Measurements from ENCODE around the gene ABCA10. TPM values are rescaled to one million over a fixed set of nuclear protein-coding genes. Genes with fewer than 3 reads are reported as not detected.
"Not testable (repeated sequence)": the region's sequence is repeated elsewhere in the genome, so short reads cannot be mapped to it uniquely, and the experiment has no call there.

ABCA10 gene
- polyA plus RNA-seq, 3 donors from 2014 or later, result 0.49 to 1.4 TPM; not detected in 1

DNA sequence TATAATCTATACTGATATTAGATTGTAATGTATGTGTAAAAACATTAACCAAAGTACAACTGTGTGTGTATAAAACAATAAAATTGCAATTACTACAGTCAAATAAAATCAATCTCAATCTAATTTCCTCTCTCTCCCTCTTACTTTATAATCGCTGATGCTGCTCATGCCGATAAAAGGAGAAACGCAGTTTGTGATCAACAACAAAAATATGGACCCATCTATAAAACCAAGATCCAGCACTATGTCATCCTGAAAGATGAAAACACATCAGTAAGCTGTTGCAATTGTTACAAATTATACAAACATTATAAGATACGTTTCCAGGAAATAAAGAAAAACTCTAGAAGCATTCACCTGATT is 53.4 kb downstream of the ABCA10 start:
- H3K36me3 Mint-ChIP-seq, result peaks cover 3 to 21% (median 13%) of the 10 kb centered on the region in 3 donors
- H3K27ac Mint-ChIP-seq, result no peak overlapping the region
- no peak overlapping the region for H3K4me3 Mint-ChIP-seq
- no peaks in the 10 kb centered on the region for H3K4me1 Mint-ChIP-seq
- no peaks in the 10 kb centered on the region for H3K9me3 Mint-ChIP-seq
- H3K27me3 Mint-ChIP-seq (ENCODE audit: low read depth in 3 of 3), result peaks cover 0 to 3% (median 0%) of the 10 kb centered on the region in 3 donors
- no peak for DNase-seq

DNA sequence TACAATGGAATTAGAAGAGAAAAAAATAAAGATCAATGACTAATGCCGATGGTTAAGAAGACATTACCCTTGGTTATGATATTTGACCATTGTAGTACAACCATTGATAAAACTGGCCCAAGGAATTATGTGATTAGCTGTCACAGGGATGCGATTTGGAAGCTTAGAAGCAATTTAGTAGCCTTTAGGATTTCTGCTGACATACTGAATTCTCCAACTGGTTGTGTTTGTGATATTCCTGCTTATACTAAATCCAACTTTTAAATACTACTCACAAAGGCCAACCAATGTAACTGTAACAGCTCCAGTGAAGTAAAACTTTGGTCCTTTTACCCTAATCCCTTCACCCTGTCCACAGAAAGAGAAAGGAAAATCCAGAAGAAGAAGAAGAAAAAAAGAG is 55.5 kb downstream of the ABCA10 start:
- peaks cover 3 to 25% (median 13%) of the 10 kb centered on the region in 3 donors for H3K36me3 Mint-ChIP-seq
- peaks cover 0 to 3% (median 2%) of the 10 kb centered on the region in 3 donors for H3K27me3 Mint-ChIP-seq (ENCODE audit: low read depth in 3 of 3)
- no peak for DNase-seq
- H3K27ac Mint-ChIP-seq, result no peak overlapping the region
- no peaks in the 10 kb centered on the region for H3K4me1 Mint-ChIP-seq
- peaks cover 0 to 5% (median 0%) of the 10 kb centered on the region in 6 donors for H3K9me3 Mint-ChIP-seq
- H3K4me3 Mint-ChIP-seq, result no peak overlapping the region

DNA sequence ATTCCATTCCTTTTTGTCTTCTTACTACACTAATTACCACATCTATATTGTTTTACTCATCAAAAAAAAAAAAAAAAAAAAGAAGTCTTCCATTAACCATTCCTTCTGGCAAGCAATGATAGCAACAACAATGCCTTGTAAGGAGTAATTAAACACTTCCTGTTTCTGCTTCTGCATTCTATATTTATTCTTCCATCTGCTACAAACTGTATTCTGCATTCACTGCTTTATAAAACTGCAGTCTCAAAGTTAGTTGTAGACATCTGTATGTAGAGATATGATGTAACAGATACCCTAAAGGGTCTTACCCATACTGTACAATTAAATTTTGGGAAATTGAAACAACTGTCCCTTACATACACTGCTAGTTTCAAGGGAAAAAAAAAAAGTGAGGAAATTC is 58.2 kb downstream of the ABCA10 start:
- Mint-ChIP-seq H3K9me3 (peaks cover 0 to 5% (median 0%) of the 10 kb centered on the region in 6 donors), H3K27ac (no peak overlapping the region), H3K4me3 (no peak overlapping the region), H3K27me3 (ENCODE audit: low read depth in 3 of 3) (peaks cover 0 to 6% (median 2%) of the 10 kb centered on the region in 3 donors), H3K36me3 (peaks cover 3 to 26% (median 20%) of the 10 kb centered on the region in 3 donors), H3K4me1 (no peaks in the 10 kb centered on the region)
- no peak for DNase-seq

DNA sequence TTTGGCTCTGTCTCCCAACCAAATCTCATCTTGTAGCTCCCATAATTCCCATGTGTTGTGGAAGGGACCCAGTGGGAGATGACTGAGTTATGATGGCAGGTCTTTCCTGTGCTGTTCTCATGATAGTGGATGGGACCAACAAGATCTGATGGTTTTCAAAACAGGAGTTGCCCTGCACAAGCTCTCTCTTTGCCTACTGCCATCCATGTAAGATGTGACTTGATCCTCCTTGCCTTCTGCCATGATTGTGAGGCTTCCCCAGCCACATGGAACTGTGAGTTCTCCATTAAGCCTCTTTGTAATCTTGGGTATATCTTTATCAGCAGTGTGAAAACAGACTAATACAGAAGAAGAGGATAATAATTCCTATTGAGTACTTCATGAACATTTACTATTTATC is 60.0 kb downstream of the ABCA10 start:
- peaks cover 4 to 19% (median 13%) of the 10 kb centered on the region in 3 donors for H3K36me3 Mint-ChIP-seq
- H3K27me3 Mint-ChIP-seq (ENCODE audit: low read depth in 3 of 3); H3K9me3 Mint-ChIP-seq; DNase-seq; H3K4me3 Mint-ChIP-seq; H3K4me1 Mint-ChIP-seq; H3K27ac Mint-ChIP-seq: not testable (repeated sequence)

DNA sequence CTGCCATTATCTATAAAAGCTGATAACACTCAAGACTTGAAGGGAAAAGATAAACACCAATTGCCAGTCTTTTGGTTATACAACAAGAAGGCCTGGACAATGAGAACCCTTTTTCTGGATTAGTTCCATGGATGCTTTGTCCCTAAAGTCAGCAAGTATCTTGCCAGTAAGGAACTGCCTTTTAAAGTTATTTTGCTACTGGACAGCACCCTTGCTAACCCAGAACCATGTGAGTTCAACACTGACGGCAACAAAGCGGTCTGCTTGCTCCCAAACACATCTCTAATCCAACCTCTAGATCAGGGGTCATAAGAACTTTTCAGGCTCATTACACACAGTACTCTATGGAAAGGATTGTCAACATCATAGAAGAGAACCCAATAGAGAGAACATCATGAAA is 61.7 kb downstream of the ABCA10 start:
- H3K27ac Mint-ChIP-seq, result no peak overlapping the region
- H3K36me3 Mint-ChIP-seq, result peaks cover 4 to 14% (median 8%) of the 10 kb centered on the region in 3 donors
- DNase-seq, result no peak
- no peaks in the 10 kb centered on the region for H3K4me1 Mint-ChIP-seq
- peaks cover 0 to 6% (median 2%) of the 10 kb centered on the region in 3 donors for H3K27me3 Mint-ChIP-seq (ENCODE audit: low read depth in 3 of 3)
- no peak overlapping the region for H3K4me3 Mint-ChIP-seq
- H3K9me3 Mint-ChIP-seq, result peaks cover 0 to 5% (median 0%) of the 10 kb centered on the region in 6 donors

DNA sequence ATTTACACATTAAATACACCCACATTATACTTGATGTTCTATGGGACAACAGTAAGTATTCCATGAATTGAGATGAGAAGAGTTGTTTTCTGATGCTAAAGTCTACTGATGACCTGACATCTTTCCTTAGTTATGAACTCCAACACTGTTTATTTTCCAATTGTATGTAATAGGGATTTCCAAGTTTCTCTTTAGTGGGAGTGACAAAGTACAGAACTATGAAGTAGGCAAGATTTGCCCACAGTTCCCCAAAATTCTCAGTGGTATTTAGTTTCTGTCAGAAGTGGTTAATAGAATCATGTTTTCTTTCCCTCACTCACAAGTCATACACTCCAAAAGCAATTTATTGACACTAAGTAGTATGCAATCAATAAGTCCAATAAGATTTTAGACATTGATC is 64.4 kb downstream of the ABCA10 start:
- H3K27ac Mint-ChIP-seq, result no peak overlapping the region
- H3K27me3 Mint-ChIP-seq (ENCODE audit: low read depth in 3 of 3), result peaks cover 0 to 4% (median 2%) of the 10 kb centered on the region in 3 donors
- no peaks in the 10 kb centered on the region for H3K4me1 Mint-ChIP-seq
- peaks cover 4 to 14% (median 11%) of the 10 kb centered on the region in 3 donors for H3K36me3 Mint-ChIP-seq
- no peak overlapping the region for H3K4me3 Mint-ChIP-seq
- H3K9me3 Mint-ChIP-seq, result peaks cover 0 to 7% (median 0%) of the 10 kb centered on the region in 6 donors
- no peak for DNase-seq

DNA sequence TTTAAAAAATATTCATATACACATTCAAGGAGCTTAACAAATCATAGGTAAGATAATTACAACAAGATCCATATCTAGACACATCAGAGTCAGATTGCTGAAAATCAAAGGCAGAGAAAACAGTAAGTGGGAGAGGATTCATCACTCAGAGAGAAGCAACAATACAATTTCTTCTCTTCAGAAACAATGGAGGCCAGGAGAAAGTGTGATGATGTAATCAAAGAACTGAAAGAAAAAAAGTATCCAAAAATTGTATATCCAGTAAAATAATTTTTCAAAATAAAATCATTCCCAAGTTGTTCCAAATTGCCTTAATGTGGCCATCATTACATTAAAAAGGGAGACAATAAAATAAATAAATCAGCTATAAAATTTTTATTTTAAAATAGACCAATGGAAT is 69.2 kb downstream of the ABCA10 start:
- peaks cover 0 to 2% (median 0%) of the 10 kb centered on the region in 6 donors for H3K9me3 Mint-ChIP-seq
- H3K4me3 Mint-ChIP-seq, result no peak overlapping the region
- no peak overlapping the region for H3K27ac Mint-ChIP-seq
- no peak for DNase-seq
- H3K4me1 Mint-ChIP-seq, result no peaks in the 10 kb centered on the region
- H3K36me3 Mint-ChIP-seq, result peaks cover 11 to 19% (median 18%) of the 10 kb centered on the region in 3 donors
- peaks cover 0 to 2% (median 0%) of the 10 kb centered on the region in 3 donors for H3K27me3 Mint-ChIP-seq (ENCODE audit: low read depth in 3 of 3)

DNA sequence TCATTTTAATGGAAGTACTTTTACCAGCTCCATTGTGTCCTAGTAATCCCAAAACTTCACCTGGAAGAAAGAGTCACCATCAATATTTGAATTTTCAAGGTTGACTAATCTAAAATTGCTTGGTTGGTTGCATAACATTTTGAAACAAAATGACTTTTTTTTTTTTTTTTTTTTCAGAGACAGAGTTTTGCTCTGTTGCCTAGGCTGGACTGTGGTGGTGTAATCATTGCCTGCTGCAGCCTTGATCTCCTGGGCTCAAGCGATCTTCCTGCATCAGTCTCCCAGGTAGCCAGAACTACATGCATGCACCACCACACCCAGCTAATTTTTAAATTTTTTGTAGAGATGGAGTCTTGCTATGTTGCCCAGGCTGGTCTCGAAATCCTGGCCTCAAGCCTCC is 74.4 kb downstream of the ABCA10 start:
- H3K27ac Mint-ChIP-seq, result no peak overlapping the region
- peaks cover 33 to 36% (median 33%) of the 10 kb centered on the region in 3 donors for H3K36me3 Mint-ChIP-seq
- H3K4me1 Mint-ChIP-seq, result no peaks in the 10 kb centered on the region
- DNase-seq, result no peak
- H3K9me3 Mint-ChIP-seq, result peaks cover 0 to 1% (median 0%) of the 10 kb centered on the region in 6 donors
- peaks cover 0 to 2% (median 2%) of the 10 kb centered on the region in 3 donors for H3K27me3 Mint-ChIP-seq (ENCODE audit: low read depth in 3 of 3)
- no peak overlapping the region for H3K4me3 Mint-ChIP-seq

DNA sequence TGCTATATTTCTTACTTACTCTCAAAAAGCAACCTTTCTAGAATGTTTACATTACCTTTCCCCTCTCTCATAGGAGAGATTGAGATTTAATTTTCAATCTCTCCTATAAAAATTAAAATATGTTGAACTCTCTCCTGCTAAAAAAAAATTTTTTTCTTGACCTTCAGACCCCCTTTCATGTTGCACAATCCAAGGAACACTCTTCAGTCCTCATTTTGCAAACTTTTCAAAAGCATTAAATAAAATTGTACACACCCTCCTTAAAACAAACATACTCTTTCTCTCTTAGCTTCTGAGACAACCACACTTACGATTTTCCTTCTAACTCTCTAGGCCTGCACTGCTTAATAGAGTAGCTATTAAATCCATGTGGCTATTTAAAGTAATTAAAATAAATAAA is 78.3 kb downstream of the ABCA10 start:
- Mint-ChIP-seq H3K36me3 (peaks cover 24 to 39% (median 36%) of the 10 kb centered on the region in 3 donors), H3K27me3 (ENCODE audit: low read depth in 3 of 3) (peaks cover 0 to 2% (median 2%) of the 10 kb centered on the region in 3 donors), H3K9me3 (peaks cover 0 to 1% (median 0%) of the 10 kb centered on the region in 6 donors), H3K4me3 (no peak overlapping the region), H3K27ac (no peak overlapping the region), H3K4me1 (no peaks in the 10 kb centered on the region)
- no peak for DNase-seq

DNA sequence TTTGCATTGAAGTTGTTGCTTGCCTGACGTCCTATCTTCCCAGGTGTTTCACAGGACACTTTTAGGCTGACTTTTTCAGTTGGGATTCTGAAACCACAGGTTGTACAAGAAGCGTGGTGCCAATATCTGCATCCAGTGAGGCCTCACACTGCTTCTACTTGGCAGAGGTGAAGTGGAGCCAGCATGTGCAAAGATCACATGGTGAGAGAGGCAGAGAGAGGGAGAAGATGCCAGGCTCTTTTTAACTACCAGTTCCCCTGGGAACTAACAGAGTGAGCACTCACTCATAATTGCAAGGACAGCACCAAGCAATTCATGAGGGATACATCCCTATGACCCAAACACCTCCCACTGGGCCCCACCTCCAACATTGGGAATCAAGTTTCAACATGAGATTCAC is 81.2 kb downstream of the ABCA10 start:
- no peak for DNase-seq
- Mint-ChIP-seq H3K27ac (no peak overlapping the region), H3K27me3 (ENCODE audit: low read depth in 3 of 3) (peaks cover 0 to 5% (median 0%) of the 10 kb centered on the region in 3 donors), H3K36me3 (peaks cover 16 to 23% (median 21%) of the 10 kb centered on the region in 3 donors), H3K4me1 (no peaks in the 10 kb centered on the region), H3K4me3 (no peak overlapping the region), H3K9me3 (no peaks in the 10 kb centered on the region)

DNA sequence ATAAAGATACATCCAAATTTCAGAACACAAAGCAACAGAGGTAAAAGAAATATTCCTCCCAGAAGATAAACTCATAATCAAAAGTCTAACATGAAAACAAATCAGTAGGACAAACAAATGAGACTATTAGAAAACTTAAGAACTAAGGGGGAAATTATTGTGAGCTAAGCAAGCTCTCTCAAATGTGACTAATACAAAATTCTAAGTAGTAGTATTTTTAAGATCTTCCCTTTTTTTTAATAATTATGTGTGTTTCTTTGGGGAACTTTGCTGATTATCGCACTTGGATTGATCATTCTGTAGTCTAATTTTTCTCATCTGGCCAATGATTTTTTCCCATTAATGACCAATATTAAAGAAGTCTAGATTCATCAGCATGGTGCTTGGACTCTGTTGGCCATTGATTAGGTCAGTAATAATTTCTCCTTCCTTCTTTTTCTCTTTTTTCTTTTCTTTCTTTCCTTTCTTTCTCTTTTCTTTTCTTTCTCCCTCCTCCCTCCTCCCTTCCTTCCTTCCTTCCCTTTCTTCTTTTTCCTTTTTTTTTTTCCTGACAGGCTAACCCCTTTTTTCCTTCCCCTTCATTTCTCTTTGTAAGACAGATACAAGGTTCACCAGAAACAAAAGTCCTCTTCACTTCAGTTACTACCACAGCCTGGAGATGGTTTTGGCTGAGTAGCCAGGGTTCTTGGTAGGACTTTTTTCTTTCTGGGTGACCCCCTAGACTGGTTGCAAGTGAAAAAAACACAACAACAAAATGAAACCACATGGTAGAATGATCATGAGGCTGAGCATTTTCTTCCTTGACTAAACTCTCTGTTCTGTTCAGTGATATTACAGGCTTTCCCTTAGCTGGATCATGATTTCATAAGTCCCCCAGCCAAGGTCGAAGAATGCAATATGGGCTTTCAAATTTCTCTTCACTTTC is 84.0 kb downstream of the ABCA10 start:
- Mint-ChIP-seq H3K4me1 (no peaks in the 10 kb centered on the region), H3K4me3 (no peak overlapping the region), H3K36me3 (peaks cover 4 to 10% (median 5%) of the 10 kb centered on the region in 3 donors), H3K27me3 (ENCODE audit: low read depth in 3 of 3) (peaks cover 0 to 2% (median 1%) of the 10 kb centered on the region in 3 donors), H3K27ac (no peak overlapping the region), H3K9me3 (no peaks in the 10 kb centered on the region)
- DNase-seq, result no peak

DNA sequence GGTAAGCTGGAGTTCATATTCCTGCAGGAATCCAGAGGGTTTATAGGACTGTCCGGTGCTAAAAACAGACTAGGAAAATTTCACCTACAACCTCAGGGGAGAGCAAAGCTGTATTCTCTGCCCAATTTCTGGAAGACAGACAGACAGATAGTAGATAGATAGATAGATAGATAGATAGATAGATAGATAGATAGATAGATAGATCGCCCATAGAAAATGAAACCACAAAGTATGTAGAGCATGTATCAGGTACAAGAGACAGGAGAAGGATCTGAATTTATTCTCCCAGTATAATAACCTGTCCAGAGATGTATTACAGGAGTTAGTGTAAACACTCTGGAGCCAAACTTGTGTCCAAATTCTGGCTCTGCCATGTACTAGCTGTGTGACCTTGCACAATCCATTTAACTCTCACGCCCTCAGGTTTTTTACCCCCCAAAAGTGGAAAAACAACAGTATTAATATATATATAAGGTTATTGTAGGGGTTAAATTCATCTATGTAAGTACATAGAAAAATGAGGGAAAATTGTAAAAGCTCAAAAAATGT is 84.9 kb downstream of the ABCA10 start:
- Mint-ChIP-seq H3K9me3 (no peaks in the 10 kb centered on the region), H3K27ac (no peak overlapping the region), H3K4me1 (no peaks in the 10 kb centered on the region), H3K36me3 (peaks cover 0 to 6% (median 5%) of the 10 kb centered on the region in 3 donors), H3K4me3 (no peak overlapping the region), H3K27me3 (ENCODE audit: low read depth in 3 of 3) (peaks cover 0 to 2% (median 1%) of the 10 kb centered on the region in 3 donors)
- no peak for DNase-seq

DNA sequence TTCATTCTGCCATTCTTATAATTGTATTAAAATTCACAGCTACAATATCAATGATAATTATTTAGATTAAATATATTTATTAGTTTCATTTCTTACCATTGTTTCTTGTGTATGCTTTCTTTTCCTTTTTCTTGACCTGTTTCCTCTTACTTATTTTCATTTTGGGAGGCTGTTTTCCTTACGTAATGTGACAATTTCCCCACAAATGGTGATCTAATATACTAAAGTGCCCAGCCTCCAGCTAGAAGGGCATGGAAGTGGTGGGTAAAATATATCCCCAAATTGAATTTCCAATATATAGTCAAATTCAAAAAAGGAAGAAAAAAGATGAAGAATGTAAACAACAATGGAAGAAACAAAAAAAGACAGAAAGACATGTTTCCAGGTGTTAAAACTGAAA is 85.5 kb downstream of the ABCA10 start:
- H3K9me3 Mint-ChIP-seq, result peaks cover 0 to 2% (median 0%) of the 10 kb centered on the region in 6 donors
- no peak overlapping the region for H3K4me3 Mint-ChIP-seq
- no peaks in the 10 kb centered on the region for H3K4me1 Mint-ChIP-seq
- peaks cover 0 to 2% (median 1%) of the 10 kb centered on the region in 3 donors for H3K27me3 Mint-ChIP-seq (ENCODE audit: low read depth in 3 of 3)
- no peak overlapping the region for H3K27ac Mint-ChIP-seq
- no peak for DNase-seq
- peaks cover 0 to 6% (median 5%) of the 10 kb centered on the region in 3 donors for H3K36me3 Mint-ChIP-seq

DNA sequence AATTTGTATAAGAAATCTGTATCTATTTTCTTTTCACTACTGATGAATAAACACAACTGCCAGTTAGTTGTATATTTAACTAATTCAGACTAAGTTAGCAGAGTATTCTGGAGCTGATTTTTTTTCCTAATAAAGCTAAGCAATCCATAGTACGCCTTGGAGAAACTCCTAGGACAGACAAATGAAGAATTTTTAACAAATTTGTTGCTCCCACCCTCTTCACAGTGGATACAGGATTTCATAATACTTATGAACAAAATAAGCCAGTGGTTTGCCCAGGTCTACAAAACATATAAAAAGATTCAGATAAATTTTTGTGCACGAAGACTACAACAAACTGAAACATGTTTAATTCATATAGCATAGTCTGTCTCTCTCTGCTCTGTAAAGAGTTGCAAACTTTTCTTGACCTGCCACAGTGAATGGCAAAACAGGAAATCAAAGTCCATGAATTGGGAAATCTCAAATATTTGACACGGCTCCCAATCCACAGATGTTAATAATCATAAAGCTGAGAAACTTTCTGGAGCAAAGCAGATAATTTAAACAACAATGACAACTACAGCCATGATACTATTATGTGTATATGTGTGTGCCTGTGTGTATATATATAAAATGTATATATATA is 86.3 kb downstream of the ABCA10 start:
- peaks cover 0 to 2% (median 0%) of the 10 kb centered on the region in 6 donors for H3K9me3 Mint-ChIP-seq

More for the DNA sequence above, 86.3 kb downstream of the ABCA10 start:
- peaks cover 0 to 2% (median 1%) of the 10 kb centered on the region in 3 donors for H3K27me3 Mint-ChIP-seq (ENCODE audit: low read depth in 3 of 3)
- no peak for DNase-seq
- peaks cover under 1 to 2% (median 2%) of the 10 kb centered on the region in 3 donors for H3K36me3 Mint-ChIP-seq
- no peaks in the 10 kb centered on the region for H3K4me1 Mint-ChIP-seq
- no peak overlapping the region for H3K4me3 Mint-ChIP-seq
- no peak overlapping the region for H3K27ac Mint-ChIP-seq

All from immature natural killer cell (primary cell).